Lung microvascular endothelial cell (primary cell): Measurements from ENCODE around the gene EDNRA. TPM values are rescaled to one million over a fixed set of nuclear protein-coding genes. Genes with fewer than 3 reads are reported as not detected.

ENCODE experiments used
- DNase-seq, 2 donors: peaks; one replicate each; pipeline versions ENCODE4 v3.0.0 to v3.0.0-alpha.2; 2010; ENCODE audit warnings: low read depth in 2 of 2
- total RNA-seq: library from RNA; depleted of rRNA; stranded (reverse); fragments of >200 nt; gene quantifications from 2 replicates; pipeline ENCODE4 v1.2.1, GENCODE V29; 2014

The EDNRA gene
- total RNA-seq, 1 donor from 2014 or later = under 0.01 TPM

DNA sequence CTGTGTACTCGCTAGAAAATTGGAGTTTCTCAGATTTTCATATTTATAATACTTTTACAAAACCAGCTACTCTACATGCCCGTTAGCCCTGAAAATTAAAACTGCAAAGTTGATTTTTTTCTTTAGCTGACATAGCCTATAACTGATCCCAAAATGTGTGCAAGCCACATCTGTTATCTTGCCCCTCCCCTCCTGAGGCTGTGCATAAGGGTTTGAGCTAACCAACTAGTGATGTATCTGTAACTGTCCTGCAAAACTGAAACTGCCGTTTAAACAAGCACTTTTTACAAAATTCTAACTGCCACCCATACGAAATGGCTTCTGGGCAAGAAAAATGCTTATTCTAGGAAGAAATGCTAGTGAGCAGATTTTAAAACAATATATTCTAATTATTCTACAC, 59.1 kb downstream of the EDNRA start:
- DNase-seq = no peak

DNA sequence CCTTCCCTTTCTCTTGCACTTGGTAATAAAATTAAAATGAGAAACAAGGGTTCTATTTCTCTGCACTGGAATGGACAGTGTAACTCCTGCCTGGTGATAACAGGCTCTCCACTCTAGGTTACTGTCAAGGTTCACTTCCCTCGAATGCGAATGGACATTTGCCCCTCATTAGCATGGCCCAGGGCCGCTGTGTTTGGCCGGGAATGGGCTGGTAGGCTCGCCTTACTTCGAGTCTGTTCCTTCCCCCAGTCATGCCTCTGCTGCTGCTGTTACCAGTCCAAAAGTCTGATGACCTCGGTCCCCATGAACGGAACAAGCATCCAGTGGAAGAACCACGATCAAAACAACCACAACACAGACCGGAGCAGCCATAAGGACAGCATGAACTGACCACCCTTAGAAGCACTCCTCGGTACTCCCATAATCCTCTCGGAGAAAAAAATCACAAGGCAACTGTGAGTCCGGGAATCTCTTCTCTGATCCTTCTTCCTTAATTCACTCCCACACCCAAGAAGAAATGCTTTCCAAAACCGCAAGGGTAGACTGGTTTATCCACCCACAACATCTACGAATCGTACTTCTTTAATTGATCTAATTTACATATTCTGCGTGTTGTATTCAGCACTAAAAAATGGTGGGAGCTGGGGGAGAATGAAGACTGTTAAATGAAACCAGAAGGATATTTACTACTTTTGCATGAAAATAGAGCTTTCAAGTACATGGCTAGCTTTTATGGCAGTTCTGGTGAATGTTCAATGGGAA, 61.5 kb downstream of the EDNRA start:
- no peak for DNase-seq

DNA sequence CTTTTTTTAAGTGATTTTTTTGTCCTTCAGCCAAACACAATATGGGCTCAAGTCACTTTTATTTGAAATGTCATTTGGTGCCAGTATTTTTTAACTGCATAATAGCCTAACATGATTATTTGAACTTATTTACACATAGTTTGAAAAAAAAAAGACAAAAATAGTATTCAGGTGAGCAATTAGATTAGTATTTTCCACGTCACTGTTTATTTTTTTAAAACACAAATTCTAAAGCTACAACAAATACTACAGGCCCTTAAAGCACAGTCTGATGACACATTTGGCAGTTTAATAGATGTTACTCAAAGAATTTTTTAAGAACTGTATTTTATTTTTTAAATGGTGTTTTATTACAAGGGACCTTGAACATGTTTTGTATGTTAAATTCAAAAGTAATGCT, 62.1 kb downstream of the EDNRA start:
- DNase-seq = no peak

DNA sequence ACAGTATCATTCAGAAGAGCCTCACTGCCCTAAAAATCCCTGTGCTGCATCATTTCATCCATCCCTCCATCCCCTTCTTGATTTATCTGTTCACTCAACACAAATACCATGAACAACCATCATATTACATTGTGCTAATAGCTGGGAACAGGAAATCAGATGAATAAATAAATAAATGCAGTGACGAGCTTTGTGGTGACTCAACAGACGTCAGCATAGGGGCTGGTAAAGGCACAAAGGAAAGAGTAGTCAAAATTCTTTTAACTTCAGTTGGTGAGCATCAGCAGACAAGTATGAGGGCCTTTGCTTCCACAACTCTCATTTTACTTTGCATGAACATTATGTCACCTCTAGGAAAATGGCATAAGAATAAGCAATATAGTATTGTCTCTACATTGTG, 65.5 kb downstream of the EDNRA start:
- peak; percentile 2 to 94 for DNase-seq

DNA sequence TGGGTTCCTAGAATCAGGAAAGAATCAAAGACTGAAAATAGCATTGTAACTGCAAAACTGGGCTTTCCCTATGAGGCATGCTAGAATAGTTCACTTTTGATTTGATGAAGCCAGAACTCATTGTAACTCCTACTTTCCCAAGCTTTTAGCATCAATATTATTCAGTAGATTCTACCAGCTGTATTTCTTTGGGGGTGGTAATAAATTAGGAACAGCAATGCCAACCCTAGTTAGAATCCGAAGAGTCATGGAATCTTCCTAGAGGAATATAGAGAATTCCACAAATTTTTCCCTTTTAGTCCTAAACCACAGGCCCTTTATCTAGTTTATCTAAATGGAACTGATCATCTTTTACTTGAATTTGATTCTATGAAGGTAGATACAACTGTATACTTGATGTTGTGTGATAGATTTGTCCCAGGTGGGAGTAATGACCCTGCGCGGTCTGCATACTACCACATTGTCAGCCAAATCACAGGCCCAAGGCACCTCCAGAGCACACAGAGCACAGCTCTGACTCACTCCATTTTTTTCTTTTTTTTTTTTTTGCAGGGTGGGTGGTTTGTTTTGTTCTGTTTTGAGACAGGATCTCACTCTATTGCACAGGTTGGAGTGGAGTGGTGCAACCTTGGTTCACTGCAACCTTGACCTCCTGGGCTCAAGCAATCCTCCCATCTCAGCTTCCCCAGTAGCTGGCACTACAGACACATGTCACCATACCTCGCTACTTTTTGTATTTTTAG, 66.6 kb downstream of the EDNRA start:
- peak in 1 of 2 donors; percentile 58 for DNase-seq

DNA sequence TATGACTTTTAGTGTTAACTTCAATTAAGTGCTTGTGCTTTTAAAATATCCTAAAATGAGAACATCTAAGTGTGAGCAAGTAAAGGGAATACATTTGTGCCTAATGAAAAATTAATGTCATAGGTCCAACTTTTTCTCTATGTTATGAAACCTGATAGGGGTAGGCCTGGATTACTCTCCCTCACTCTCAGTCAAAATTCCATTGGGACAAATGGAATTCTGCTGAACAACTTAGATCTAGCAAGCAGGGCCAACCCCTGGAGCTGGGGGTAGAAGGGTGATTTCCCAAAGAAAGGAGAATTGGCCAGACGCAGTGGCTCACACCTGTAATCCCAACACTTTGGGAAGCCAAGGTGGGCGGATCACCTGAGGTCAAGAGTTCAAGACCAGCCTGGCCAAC, 67.4 kb downstream of the EDNRA start:
- no peak for DNase-seq

DNA sequence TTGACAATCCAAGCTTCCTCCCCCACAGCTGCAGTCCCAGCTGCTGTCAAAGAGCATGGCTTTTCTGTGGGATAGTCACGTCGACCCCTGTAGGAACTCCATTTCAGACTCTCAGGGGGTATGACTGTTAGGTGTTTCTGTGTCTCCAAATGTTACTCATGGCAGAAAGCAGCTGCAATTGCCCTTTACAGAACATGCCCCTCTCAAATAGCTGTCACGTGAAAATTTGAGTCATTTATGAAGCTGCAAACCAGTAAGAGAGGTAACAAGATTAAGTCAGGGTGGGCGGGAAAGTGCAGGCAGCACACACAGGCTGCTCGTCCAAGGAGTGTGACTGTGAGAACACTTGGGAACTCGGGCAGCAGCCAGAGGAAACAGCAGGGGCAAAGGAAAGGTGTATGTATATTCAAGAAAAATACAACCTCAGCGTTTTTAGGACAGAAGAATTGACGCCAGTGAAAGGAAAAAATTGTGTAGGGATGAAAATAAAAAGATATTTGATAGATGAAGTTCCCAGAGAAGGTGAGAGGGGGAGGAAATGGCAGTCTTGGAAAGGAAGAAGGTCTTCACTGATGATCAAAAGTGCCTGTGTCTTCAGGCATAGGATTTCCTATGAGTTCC, 69.8 kb downstream of the EDNRA start:
- DNase-seq = peak; percentile 2 to 72

DNA sequence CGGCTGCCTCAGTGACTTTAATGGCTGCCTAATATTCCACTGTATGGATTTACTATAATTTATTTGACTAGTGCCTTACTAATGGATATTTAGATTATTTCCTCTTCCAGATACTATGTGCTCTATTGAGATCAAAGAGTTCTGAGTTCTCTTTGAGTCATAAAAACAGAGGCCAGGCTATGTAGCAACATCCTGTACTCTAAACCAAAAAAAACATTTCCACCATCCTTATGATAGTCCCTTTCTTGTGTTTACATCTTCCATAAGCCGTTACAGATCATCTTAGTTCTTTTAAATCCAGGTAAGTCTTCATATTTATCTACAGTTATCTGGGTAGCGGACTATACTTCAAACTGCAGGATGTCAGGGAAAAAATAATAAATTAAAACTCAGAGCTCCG, 79.7 kb downstream of the EDNRA start:
- DNase-seq = peak in 1 of 2 donors; percentile 48

DNA sequence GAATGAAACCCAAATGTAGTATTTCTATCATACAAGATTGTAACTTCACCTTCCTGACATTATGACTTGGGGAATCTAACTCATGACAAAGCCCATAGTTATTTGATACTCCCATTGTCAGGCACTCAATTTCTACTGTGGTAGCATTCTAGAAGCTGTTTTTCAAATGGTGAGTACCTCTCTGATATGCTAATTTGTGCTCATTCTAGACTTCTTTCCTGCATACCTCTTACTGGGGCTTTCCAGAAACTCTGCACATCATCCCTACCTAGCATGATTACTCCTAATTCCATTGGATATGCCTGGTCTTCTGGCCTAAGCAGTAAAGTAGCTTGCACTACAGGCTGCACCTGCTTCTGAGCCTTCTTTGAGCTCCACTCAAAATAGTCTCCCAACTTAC, 85.9 kb downstream of the EDNRA start:
- DNase-seq = no peak

DNA sequence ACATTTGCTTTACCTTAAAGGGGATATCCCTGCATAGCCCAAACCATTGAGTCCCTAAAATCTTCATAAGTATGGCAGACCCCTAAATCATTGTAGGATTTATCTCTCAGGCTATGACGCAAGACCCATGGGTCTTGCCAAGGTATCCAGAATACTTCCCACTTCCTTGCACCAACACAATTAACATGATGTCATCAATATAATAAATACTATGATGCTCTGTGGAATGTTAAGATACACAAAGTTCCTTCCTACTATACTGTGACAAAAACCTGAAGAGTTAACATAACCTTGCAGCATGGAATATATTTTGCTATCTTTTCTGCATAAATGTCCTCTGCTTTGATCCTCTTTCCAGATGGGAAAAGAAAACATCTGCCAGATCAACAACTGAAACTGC, 86.4 kb downstream of the EDNRA start:
- DNase-seq = no peak

DNA sequence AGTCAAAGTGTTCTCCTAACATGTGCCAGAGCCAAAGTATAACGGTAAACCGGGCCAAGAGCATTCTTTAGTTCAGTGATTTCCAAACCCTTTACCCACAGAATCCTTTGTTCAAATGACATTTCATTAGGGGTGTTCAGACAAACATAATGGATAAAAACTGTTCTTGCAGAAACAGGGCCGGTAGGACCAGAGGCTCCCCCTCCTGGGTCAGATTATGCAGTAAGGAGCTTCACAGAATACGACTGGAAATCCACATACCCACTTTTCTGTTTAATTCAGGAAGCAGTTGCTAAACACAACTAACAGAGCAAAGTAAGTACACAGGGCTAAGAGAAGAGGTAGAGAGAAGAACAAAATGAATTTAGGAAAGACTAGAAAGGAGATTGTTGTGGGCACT, 89.7 kb downstream of the EDNRA start:
- peak in 1 of 2 donors; percentile 21 for DNase-seq

DNA sequence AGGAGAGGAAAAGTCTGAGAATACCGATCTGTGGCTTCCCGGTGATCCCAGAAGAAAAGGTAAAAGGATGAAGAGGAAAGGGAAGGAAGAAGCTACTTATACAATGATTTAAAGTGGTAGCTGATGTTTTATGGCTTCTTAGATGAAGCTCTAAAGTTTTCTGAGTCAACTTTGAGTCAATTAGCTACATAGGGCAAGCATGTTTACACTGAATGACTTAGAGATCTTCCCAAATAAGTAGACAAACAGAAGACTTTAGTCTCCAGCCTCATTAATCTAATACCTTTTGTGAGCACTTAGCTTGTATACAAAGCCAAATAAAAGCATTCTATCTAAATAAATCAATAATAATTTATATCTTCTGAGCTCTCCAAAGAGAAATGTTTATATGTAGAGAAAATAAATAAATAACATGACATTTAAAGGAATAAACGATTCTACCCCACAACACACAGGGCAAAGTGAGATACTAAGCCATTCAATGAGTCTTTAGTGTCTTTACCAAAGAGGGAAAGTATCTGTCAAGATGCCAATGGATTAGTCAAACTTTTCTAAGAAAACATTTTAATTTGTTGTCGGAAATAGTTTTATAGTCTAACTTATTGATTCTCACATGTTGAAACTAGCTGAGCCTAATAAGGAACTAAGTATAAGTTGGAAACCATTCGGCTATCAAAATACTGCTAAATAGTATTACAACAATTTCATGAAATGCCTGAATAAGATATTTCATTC, 90.3 kb downstream of the EDNRA start:
- DNase-seq = no peak

DNA sequence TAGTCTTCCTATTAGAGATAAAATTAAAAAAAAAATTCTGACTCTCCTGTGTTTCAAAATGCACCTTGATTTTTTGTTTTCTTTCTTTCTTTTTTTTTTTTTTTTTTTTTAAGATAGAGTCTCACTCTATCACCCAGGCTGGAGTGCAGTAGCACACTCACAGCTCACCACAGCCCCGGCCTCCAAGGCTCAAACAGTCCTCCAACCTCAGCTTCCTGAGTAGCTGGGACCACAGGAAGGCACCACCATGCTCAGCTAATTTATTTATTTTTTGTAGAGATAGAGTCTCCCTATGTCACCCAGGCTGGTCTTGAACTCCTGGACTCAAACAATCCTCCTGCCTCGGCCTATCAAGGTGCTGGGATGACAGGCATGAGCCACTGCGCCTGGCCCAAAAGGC, 95.2 kb downstream of the EDNRA start:
- peak in 1 of 2 donors; percentile 10 for DNase-seq

DNA sequence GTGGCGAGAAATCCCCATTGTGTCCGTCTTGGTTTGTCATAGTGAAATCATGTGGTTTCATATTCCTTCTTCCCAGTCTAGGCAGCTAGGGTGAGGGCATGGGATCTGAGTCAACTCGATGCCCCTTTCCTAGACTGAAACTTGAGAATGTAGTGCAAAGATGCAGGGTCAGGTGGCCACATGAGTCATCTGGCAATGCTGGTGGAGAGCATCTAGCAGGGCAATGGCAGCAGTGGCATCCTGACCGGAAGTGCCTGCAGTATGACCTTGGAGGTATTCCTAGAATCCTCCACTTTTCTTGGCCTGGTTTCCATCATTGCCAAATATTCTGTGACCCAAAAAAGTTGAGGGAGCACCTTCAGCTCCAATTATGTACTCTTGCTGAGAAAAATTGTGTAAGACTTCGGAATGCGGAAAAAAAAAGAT, 97.2 kb downstream of the EDNRA start:
- DNase-seq = peak; percentile 58 to 100

DNA sequence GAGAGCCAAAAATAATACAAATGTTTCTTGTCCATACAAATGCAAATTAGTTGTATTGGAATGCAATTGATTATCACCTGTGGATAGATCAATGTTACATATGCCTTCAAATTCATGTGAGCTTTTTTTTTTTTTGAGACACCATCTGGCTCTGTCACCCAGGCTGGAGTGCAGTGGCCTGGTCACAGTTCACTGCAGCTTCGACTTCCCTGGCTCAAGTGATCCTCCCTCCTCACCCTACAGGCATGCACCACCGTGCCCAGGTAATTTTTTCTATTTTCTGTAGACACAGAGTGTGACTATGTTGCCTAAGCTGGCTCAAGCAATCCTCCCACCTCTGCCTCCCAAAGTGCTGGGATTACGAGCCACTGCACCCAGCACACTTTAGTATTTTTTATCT, 97.7 kb downstream of the EDNRA start:
- no peak for DNase-seq

DNA sequence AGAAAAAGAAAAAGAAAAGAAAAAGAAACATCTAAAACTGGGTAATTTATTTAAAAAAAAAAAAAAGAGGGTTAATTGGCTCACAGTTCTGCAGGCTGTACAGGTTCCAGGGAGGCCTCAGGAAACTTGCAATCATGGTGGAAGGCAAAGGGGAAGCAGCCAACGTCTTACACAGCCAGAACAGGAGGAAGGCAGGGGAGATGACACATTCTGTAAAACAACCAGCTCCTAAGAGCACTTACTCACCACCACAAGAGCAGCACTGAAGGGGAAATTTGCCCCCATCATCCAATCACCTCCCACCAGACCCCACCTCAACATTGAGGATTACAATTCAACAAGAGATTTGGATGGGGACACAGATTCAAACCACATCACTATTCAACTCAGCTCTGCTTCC, 99.5 kb downstream of the EDNRA start:
- peak in 1 of 2 donors; percentile 74 for DNase-seq

DNA sequence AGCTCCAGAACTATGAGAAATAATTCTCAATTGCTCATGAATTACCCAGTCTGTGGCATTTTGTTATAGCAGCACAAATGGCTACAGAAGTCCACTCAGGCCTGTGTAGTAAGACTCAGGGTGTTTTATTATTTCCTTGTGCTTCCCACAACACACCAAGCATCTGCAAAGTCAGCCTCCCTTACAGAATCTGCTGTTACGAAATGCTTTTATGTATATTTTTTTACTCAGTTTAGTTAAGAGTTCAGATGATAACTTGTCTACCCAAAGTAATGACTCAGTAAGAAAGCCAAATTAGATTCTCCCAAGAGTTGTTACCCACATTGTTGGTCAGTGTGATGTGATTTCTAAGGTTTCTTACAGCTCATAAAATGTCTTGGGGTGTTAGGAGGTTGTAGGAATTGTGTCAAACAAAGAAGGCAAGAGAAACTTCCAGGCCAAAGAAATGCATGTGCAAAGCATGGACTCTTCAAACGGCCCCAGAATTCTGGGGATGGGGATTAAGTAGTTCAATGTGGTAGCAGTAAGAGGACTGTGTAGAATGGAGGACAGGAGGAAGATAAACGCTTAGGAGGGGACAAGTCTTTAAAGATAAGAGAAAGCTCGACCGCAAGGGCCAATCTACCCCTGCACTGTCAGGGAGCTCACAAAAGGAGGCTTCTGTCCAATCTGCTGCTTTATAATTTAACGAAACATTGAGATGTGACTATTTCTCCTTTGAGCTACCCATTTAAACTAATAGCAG, 100.9 kb downstream of the EDNRA start:
- DNase-seq = no peak

DNA sequence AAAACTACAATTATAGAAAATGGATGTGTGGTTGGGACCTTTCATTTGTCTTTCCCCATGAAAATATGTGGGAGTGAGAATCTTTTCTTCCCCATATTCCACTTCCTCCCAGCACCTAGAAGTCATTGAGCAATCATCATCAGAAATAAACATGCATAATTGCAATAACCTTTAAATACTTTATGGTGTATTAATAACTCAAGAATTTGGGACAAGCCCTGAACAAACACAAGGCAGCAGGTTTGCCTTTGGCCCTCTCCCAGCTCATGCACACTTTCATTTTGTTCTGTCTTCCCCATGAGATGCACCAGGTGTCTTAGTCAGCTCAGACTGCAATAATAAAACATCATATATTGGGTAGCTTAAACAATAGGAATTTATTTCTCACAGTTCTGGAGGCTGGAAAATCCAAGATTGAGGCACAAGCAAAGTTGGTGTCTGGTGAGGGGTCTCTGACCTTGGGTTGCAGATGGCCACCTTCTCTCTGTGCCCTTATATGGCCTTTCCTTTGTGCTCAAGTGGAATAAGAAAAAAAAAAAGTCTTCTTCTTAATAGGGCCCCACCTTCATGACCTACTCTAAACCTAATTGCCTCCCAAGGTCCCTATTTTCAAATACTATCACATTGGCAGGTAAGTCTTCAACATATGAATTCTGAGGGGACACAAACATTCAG, 101.6 kb downstream of the EDNRA start:
- peak in 1 of 2 donors; percentile 8 for DNase-seq

DNA sequence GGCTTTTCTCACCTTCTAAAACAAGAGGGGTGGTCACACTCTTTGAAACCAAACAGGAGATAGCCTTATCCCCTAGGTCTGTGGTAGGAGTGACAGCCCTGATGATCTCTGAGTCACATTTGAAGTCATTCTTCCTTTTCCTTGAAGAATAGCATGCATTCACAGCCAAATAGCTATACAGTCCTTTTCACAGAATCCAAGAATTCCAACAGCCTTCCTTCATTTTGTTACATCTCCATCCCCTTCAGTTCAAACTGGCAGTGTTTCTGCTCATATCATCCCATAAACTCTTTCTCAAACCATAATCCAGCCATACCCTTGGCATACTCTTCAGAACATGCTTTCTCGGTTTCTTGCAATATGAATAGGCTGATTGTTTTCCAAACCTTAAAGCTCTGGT, 103.0 kb downstream of the EDNRA start:
- DNase-seq = peak in 1 of 2 donors; percentile 54

DNA sequence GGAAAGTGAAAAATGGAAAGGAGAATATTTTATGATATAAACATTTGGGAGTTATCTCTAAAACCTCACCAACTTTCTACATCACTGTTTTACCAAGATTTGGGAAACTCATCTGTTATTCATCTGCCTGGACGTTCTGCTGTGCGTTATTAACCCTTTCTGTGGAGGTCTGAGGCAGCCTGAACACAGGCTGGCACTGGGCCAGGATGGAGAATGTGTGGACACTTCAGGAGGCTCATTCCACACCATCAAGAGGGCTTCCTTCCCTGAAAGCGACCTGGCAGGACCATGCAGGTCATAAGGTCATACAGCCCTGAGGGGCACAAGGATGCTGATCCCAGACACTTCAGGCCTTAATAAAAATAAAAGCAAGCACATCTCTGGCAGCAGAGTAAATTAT, 105.1 kb downstream of the EDNRA start:
- no peak for DNase-seq

DNA sequence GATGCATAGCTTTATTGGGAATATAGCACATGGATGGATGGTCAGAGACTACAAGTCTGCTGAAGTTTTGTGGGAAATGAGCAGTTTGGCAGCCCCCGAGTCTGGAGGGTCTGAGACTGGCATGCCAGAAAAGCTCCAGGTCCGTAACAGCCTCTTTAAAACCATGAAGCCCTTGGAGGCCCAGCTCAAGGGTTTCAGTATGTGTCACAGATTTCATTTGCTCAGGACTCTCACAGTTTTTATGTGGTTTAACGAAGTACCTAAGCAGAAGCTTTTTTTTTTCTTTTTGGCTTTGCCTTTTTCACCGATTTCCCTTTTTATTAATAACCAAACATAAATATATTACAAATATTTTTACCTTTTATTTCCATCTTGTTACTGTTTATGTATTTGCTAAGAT, 105.7 kb downstream of the EDNRA start:
- DNase-seq = no peak
